ENCODE results near the gene MANSC4. TPM values are rescaled to one million over a fixed set of nuclear protein-coding genes. Genes with fewer than 3 reads are reported as not detected.
A peak's percentile ranks its signal among the peaks of the same experiment; 100 is the strongest.

The MANSC4 gene
- total RNA-seq, 4 donors from 2014 or later: not detected

- intact Hi-C loops (cut with DNase I; ENCODE audit: low total_unique reads): loop anchor here (10.0 kb wide), 2 partner anchors 91 to 211 kb away; no protein-coding TSS in a partner anchor
Measured at GRCh38 chr12:27733791-27734190, 46.2 kb downstream of the MANSC4 start.

GRCh38 chr12:27733052-27733656 is 46.9 kb downstream of the MANSC4 start:
- no peak for DNase-seq (ENCODE audit: low spot score in 2 of 2)
- H3K4me3 ChIP-seq (ENCODE audit: low read depth, poor library complexity, severe bottlenecking): no peak overlapping the region
- intact Hi-C loops (cut with DNase I; ENCODE audit: low total_unique reads): loop anchor here (10.0 kb wide), 2 partner anchors 92 to 212 kb away; no protein-coding TSS in a partner anchor
- 25 to 28% methylated on average over 3 of the region's 3 CpGs for WGBS, 2 donors
- TF ChIP-seq POLR2A (IDR thresholded peaks at IDR 0.05) (no peak), CTCF (IDR thresholded peaks at IDR 0.05) (peak in 1 of 3 donors; percentile 46)

More at GRCh38 chr12:27733791-27734190, 46.2 kb downstream of the MANSC4 start:
- no peak for TF ChIP-seq CTCF (IDR thresholded peaks at IDR 0.05)
- no peak for TF ChIP-seq POLR2A (IDR thresholded peaks at IDR 0.05)
- 64 to 70% methylated on average over 1 of the region's 1 CpG for WGBS, 2 donors
- H3K4me3 ChIP-seq (ENCODE audit: low read depth, poor library complexity, severe bottlenecking): no peak overlapping the region
- DNase-seq (ENCODE audit: low spot score in 2 of 2): no peak

GRCh38 chr12:27732281-27732680 is 47.8 kb downstream of the MANSC4 start:
- H3K4me3 ChIP-seq (ENCODE audit: low read depth, poor library complexity, severe bottlenecking): no peak overlapping the region
- no peak for DNase-seq (ENCODE audit: low spot score in 2 of 2)
- TF ChIP-seq CTCF (IDR thresholded peaks at IDR 0.05): no peak
- TF ChIP-seq POLR2A (IDR thresholded peaks at IDR 0.05): no peak
- WGBS, 2 donors: 67 to 72% methylated on average over 2 of the region's 2 CpGs
- intact Hi-C loops (cut with DNase I; ENCODE audit: low total_unique reads): loop anchor here (10.0 kb wide), 2 partner anchors 93 to 213 kb away; no protein-coding TSS in a partner anchor

- WGBS, 2 donors: 92 to 97% methylated on average over 4 of the region's 4 CpGs
- DNase-seq (ENCODE audit: low spot score in 2 of 2): no peak
- intact Hi-C loops (cut with DNase I; ENCODE audit: low total_unique reads): loop anchor here (10.0 kb wide), 2 partner anchors 95 to 215 kb away; no protein-coding TSS in a partner anchor
- no peak for TF ChIP-seq CTCF (IDR thresholded peaks at IDR 0.05)
- no peak for TF ChIP-seq POLR2A (IDR thresholded peaks at IDR 0.05)
- H3K4me3 ChIP-seq (ENCODE audit: low read depth, poor library complexity, severe bottlenecking): no peak overlapping the region
Measured at GRCh38 chr12:27730097-27730588, 49.9 kb downstream of the MANSC4 start.

- DNase-seq (ENCODE audit: low spot score in 2 of 2): no peak
- WGBS, 2 donors: 82 to 85% methylated on average over 1 of the region's 1 CpG
- intact Hi-C loops (cut with DNase I; ENCODE audit: low total_unique reads): no loop called here
- no peak overlapping the region for H3K4me3 ChIP-seq (ENCODE audit: low read depth, poor library complexity, severe bottlenecking)
- TF ChIP-seq CTCF (IDR thresholded peaks at IDR 0.05): no peak
- TF ChIP-seq POLR2A (IDR thresholded peaks at IDR 0.05): no peak
Measured at GRCh38 chr12:27723212-27723611, 56.8 kb downstream of the MANSC4 start.

Other genes starting within 250 kb of the MANSC4 start
- gene REP15, start 83.8 kb downstream of the MANSC4 start, total RNA-seq: 1 to 10 TPM in 2 of 4 donors, under 1 TPM in 2; 0.55 to 3.5 (median 0.83) TPM
- 10 to 100 TPM; 25.1 to 60.9 (median 32.9) TPM for gene MRPS35, start 69.4 kb downstream of the MANSC4 start, total RNA-seq
- 10 to 100 TPM; 12.0 to 21.7 (median 19.8) TPM for gene KLHL42, start within 50 bp of the MANSC4 start, total RNA-seq
- gene PTHLH, start 192.5 kb upstream of the MANSC4 start, total RNA-seq: 1 to 10 TPM; 1.4 to 3.0 (median 2.1) TPM